Measurements from ENCODE around the gene ABCF1. TPM values are rescaled to one million over a fixed set of nuclear protein-coding genes. Genes with fewer than 3 reads are reported as not detected.

Gene ABCF1
- total and polyA plus RNA-seq, 2 of the 8 experiments (the other 6 are each of a cell fraction or from before 2014, with no cell fraction given) = 48.8 to 123 TPM

GRCh38 chr6:30564114-30564513 is 7.1 kb upstream of the ABCF1 start:
- Histone ChIP-seq H2AFZ (ENCODE audit: low read length) (no peak overlapping the region), H2AK5ac (ENCODE audit: low read depth, low read length) (no peak overlapping the region), H3K14ac (ENCODE audit: insufficient read length) (no peak overlapping the region), H2BK12ac (ENCODE audit: low read depth, low read length) (no peak overlapping the region), H3K79me2 (ENCODE audit: control insufficient read depth in 1 of 2, insufficient read depth in 2 of 2, low read length in 2 of 2) (0 out of 4 replicates have a peak, but pooled peaks cover 0 to 3% of the 10 kb centered on the region in 2 experiments), H3K56ac (replicated peaks; ENCODE audit: insufficient read length, low read depth, low read length) (no peak overlapping the region), H4K20me1 (replicated peaks in 1 of 2; ENCODE audit: control insufficient read depth in 1 of 2, insufficient read depth in 2 of 2, low read length in 2 of 2) (peaks cover 6 to 9% of the 10 kb centered on the region in 2 experiments), H2BK5ac (ENCODE audit: low read depth, low read length) (no peak overlapping the region), H3K23me2 (ENCODE audit: low read depth, low read length) (no peaks in the 10 kb centered on the region), H2BK120ac (replicated peaks; ENCODE audit: low read depth, low read length) (no peak overlapping the region), H3K27me3 (replicated peaks in 1 of 4; ENCODE audit: control insufficient read depth in 3 of 4, extremely low read depth in 1 of 4, insufficient read depth in 3 of 4, low read length in 3 of 4) (no peaks in the 10 kb centered on the region), H3K4ac (replicated peaks; ENCODE audit: insufficient read length, low read depth, low read length) (no peak overlapping the region), H4K8ac (ENCODE audit: extremely low read depth, insufficient read depth, low read length) (no peak overlapping the region), H3K4me1 (replicated peaks in 1 of 4; ENCODE audit: control insufficient read depth in 3 of 4, insufficient read depth in 4 of 4, low read length in 3 of 4) (no peaks in the 10 kb centered on the region), H3K79me1 (ENCODE audit: low read depth, low read length) (no peaks in the 10 kb centered on the region), H3K9ac (replicated peaks in 1 of 4; ENCODE audit: extremely low read depth in 1 of 4, low read depth in 3 of 4, low read length in 3 of 4) (no peak overlapping the region), H3K27ac (ENCODE audit: low read depth, low read length) (no peak overlapping the region), H2BK20ac (ENCODE audit: low read length) (no peak overlapping the region), H3K4me2 (ENCODE audit: insufficient read depth in 1 of 2, low read depth in 2 of 2, low read length in 2 of 2) (no peak overlapping the region), H2BK15ac (ENCODE audit: low read length) (no peak overlapping the region), H4K5ac (ENCODE audit: insufficient read length, low read depth, low read length) (no peak overlapping the region), H3K9me3 (ENCODE audit: insufficient read depth in 2 of 2, low read depth in 1 of 2, low read length in 1 of 2) (no peaks in the 10 kb centered on the region), H3K36me3 (ENCODE audit: control insufficient read depth in 2 of 4, insufficient read depth in 4 of 4, low read length in 3 of 4) (peaks cover 8 to 25% (median 12%) of the 10 kb centered on the region in 4 experiments; a peak in 7 of 8 replicates), H3K23ac (ENCODE audit: insufficient read length) (no peak overlapping the region), H3K4me3 (ENCODE audit: extremely low read depth in 1 of 4, insufficient read depth in 2 of 4, low read depth in 3 of 4, low read length in 4 of 4) (no peak overlapping the region), H3K18ac (ENCODE audit: extremely low read depth, low read length) (no peak overlapping the region), H4K91ac (replicated peaks; ENCODE audit: insufficient read length, low read length) (no peak overlapping the region)
- FAIRE-seq (no peak), DNase-seq (ENCODE audit: low read depth in 1 of 2, low spot score in 2 of 2) (no peak)
- CTCF ChIA-PET (ENCODE audit: partially characterized antibody) = interaction anchor here (0.9 to 2.1 kb wide), 3 partner anchors 9 to 523 kb away, joined by 3 to 6 read pairs (median 3); no protein-coding TSS in a partner anchor
- POLR2A ChIA-PET (ENCODE audit: partially characterized antibody) = interaction anchor here (0.9 to 4.9 kb wide), 12 partner anchors 9 to 55 kb away, joined by 3 to 68 read pairs (median 4); partner anchors contain the start of genes GNL1, MRPS18B, PPP1R10 and PRR3
- 100% methylated on average over 1 of the region's 1 CpG; no CpG with 5 or more reads in 1 of the 2 experiments for WGBS, 2 experiments (ENCODE audit: extremely low coverage in 1 of 2, insufficient coverage in 1 of 2, insufficient read length in 1 of 2, insufficient replicate concordance in 2 of 2, low coverage in 1 of 2, low lambda C conversion rate in 2 of 2, missing lambda C conversion rate in 1 of 2)
- TF ChIP-seq SIRT6 (IDR thresholded peaks at IDR 0.05; ENCODE audit: low read length) (no peak), KDM5A (IDR thresholded peaks at IDR 0.05; ENCODE audit: low read length) (no peak), NANOG (IDR thresholded peaks at IDR 0.05; ENCODE audit: insufficient read depth, low read depth, low read length, poor library complexity, severe bottlenecking) (no peak), ATF2 (IDR thresholded peaks at IDR 0.05; ENCODE audit: low read length) (no peak), SP1 (IDR thresholded peaks at IDR 0.05; ENCODE audit: low read depth, low read length) (no peak), USF2 (IDR thresholded peaks at IDR 0.05; ENCODE audit: low read length) (no peak), CBX5 (IDR thresholded peaks at IDR 0.05; ENCODE audit: low read depth, low read length) (no peak), KDM1A (IDR thresholded peaks at IDR 0.05; ENCODE audit: borderline replicate concordance, low read length) (no peak), RNF2 (IDR thresholded peaks at IDR 0.05; ENCODE audit: borderline replicate concordance, low read depth, low read length, missing control alignments, poor library complexity, severe bottlenecking) (no peak), RAD21 (IDR thresholded peaks at IDR 0.05 in 1 of 2, conservative IDR thresholded peaks at IDR 0.05 in 1 of 2; ENCODE audit: low read depth in 2 of 2, low read length in 2 of 2) (no peak)
